ENCODE results near the gene TMEM59. TPM values are rescaled to one million over a fixed set of nuclear protein-coding genes. Genes with fewer than 3 reads are reported as not detected.

TMEM59 gene
- total RNA-seq, 4 donors from 2014 or later: 70.1 to 537 (median 210) TPM

DNA sequence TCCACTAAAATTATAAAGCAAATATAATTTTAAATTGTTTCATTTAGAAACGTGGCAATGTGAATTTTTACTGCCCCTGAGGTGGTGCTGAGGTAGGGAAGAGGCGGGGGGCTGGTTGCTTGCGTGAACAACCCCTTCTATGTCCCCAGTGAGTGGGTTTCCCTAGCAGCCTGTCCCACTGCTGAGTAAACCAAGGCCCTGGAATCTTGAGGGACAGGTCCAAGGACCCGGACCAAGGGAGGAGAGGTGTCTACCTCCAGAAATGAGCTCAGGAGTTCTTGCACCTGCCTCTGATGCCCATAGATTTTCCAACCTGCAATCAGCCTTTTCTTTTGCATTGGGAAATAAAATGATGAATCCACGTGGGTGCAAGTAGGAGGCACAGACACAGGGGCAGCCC, 34.4 kb downstream of the TMEM59 start:
- H3K27me3 ChIP-seq: no peaks in the 10 kb centered on the region
- TF ChIP-seq, protein P1, sequence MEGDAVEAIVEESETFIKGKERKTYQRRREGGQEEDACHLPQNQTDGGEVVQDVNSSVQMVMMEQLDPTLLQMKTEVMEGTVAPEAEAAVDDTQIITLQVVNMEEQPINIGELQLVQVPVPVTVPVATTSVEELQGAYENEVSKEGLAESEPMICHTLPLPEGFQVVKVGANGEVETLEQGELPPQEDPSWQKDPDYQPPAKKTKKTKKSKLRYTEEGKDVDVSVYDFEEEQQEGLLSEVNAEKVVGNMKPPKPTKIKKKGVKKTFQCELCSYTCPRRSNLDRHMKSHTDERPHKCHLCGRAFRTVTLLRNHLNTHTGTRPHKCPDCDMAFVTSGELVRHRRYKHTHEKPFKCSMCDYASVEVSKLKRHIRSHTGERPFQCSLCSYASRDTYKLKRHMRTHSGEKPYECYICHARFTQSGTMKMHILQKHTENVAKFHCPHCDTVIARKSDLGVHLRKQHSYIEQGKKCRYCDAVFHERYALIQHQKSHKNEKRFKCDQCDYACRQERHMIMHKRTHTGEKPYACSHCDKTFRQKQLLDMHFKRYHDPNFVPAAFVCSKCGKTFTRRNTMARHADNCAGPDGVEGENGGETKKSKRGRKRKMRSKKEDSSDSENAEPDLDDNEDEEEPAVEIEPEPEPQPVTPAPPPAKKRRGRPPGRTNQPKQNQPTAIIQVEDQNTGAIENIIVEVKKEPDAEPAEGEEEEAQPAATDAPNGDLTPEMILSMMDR (IDR thresholded peaks at IDR 0.05): no peak
- no peak for TF ChIP-seq POLR2A (IDR thresholded peaks at IDR 0.05)
- H3K9me3 ChIP-seq: no peaks in the 10 kb centered on the region
- H3K4me3 ChIP-seq: no peak overlapping the region
- no peak overlapping the region for H3K27ac ChIP-seq
- DNase-seq: no peak
- H3K36me3 ChIP-seq: no peaks in the 10 kb centered on the region
- peaks cover 0 to 8% (median 0%) of the 10 kb centered on the region in 4 donors for H3K4me1 ChIP-seq

DNA sequence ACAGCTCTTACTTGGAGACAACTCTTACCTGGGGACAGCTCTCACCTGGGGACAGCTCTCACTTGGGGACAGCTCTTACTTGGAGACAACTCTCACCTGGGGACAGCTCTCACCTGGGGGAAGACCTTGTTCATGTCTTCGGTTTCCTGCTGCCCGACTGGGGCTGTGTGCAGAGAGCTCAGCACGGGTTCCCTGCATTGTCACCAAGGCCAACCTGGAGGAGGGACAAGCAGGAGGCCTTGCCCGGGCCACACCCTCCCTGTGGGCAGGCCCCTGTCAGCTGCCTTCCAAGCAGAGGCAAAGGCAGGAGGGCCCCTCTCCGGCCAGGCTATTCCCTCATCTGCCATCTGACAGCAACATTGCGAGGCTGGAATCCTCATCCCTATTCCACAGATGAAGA, 35.0 kb downstream of the TMEM59 start, which contains the start of gene LDLRAD1:
Gene LDLRAD1 (minus strand): TSS at position 208 of the 400 bp plus-strand sequence. CDS start 74 bp downstream, at position 134.
- no peaks in the 10 kb centered on the region for H3K36me3 ChIP-seq
- no peaks in the 10 kb centered on the region for H3K27me3 ChIP-seq
- peak in 1 of 3 donors; percentile 62 for DNase-seq
- H3K9me3 ChIP-seq: no peaks in the 10 kb centered on the region
- H3K27ac ChIP-seq: no peak within 1 kb of the TSS
- no peak within 1 kb of the TSS for H3K4me3 ChIP-seq
- TF ChIP-seq POLR2A (IDR thresholded peaks at IDR 0.05): no peak
- TF ChIP-seq, protein P1 (IDR thresholded peaks at IDR 0.05): no peak
- H3K4me1 ChIP-seq: peaks cover 0 to 8% (median 0%) of the 10 kb centered on the region in 4 donors

DNA sequence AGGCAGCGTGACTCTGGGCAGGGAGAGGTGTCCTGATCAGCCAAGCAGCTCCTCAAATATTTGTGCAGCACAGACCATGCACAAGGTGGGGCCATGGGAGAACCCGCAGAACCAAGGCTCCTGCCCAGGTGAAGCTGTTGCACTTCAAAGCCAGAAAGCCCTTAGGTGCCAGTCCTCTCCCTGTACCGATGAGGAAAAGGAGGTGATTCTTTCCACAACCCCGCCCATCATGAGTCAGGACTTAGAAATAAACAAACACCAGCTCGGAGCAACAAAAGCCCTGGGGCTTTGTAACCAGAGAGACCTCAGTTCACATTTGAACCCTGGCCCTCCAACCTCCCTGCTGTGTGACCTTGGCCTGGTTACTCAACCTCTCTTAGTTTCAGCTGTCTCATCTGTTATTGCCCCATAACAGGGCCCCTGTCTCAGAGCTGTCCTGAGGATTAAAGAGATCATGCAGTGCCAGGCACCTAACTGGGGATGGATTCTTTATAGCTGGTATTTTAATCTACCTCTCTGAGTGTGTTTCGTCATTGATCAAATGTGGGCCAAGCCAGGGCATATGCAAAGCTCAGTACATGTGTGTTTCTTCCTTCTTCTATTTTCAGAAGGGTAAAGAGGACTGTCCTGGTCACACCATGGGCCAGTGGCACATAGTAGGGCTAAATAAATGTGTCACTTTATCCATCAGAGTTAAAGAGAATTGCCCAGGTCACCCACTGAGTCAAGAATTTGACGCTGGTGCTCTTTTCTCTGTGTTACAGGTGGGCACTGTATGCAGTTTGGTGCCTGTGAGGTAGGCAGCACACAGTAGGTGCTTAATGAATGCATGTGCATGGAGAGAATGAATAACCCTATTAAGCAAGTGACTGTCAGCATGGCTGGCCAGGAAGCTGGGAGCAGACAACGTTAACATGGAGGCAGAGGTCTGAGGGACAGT, 36.4 kb downstream of the TMEM59 start:
- Histone ChIP-seq H3K27me3 (no peaks in the 10 kb centered on the region), H3K4me1 (peaks cover 0 to 8% (median 0%) of the 10 kb centered on the region in 4 donors), H3K36me3 (no peaks in the 10 kb centered on the region), H3K9me3 (no peaks in the 10 kb centered on the region), H3K27ac (no peak overlapping the region), H3K4me3 (no peak overlapping the region)
- TF ChIP-seq, protein P1 (IDR thresholded peaks at IDR 0.05): no peak
- no peak for TF ChIP-seq POLR2A (IDR thresholded peaks at IDR 0.05)
- DNase-seq: peak in 1 of 3 donors; percentile 66

DNA sequence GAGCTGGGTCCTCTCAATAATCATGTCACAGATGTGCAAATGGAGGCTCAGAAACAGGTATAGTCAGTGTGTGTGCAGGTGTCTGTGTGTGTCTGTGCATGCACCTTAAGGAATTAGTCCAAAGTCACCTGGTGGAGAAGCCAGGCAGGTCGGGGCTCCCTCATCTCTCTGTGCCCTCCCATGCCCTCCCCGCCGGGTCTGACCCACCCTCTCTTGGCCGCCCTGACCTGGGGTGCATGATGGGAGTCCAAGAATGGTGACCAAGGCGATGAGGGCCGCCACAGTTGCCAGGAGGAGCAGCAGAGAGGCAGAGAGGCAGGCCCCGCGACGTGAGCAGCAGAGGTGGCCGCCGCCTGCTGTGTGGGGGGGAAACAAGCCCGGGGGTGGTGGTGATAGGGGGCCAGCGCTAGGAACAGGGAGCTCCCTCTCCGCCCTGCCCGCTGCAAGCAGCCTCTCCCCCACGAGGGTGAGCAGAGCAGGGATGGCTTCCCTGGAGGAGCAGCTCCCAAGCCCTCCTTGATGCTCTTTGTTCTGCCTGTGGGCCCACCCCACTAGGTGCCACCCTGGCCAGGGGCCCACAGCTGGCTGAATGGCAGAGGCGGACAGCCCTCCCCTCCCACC, 38.9 kb downstream of the TMEM59 start:
- Histone ChIP-seq H3K9me3 (no peaks in the 10 kb centered on the region), H3K27me3 (no peaks in the 10 kb centered on the region), H3K4me3 (no peak overlapping the region), H3K4me1 (peaks cover 0 to 8% (median 0%) of the 10 kb centered on the region in 4 donors), H3K36me3 (no peaks in the 10 kb centered on the region), H3K27ac (no peak overlapping the region)
- TF ChIP-seq, protein P1 (IDR thresholded peaks at IDR 0.05): no peak
- no peak for TF ChIP-seq POLR2A (IDR thresholded peaks at IDR 0.05)
- DNase-seq: no peak

DNA sequence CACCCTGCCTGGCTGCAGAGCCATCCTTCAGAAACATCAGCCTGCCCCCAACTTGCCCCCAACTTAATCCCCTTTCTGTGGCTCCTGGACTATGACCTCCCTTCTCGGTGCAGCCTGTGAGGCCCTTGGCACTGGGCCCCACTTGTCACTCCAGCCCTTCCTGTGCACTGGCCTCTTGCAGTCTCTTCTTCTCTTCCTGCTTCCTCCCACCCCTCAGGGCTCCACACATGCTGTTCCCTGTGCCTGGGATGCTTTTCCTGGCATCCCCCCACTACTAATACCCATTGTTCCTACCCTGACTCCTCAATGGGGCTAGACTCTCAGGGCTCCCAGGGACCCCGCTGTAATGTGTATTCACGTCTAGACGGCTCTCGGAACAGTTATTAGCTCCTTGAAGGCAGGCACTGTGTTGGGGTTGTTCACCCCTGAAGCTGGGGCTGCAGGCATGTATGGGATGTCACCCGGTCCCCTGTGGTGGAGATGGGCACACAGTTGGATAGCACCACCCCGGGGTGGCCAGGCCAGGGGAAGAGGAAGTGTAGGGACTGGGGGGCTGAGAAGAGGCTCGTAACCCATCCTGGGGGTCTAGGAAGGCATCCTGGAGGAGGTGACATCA, 39.5 kb downstream of the TMEM59 start:
- TF ChIP-seq, protein P1 (IDR thresholded peaks at IDR 0.05): no peak
- no peak for TF ChIP-seq POLR2A (IDR thresholded peaks at IDR 0.05)
- no peak for DNase-seq
- Histone ChIP-seq H3K27me3 (no peaks in the 10 kb centered on the region), H3K9me3 (no peaks in the 10 kb centered on the region), H3K27ac (no peak overlapping the region), H3K36me3 (no peaks in the 10 kb centered on the region), H3K4me3 (no peak overlapping the region), H3K4me1 (peaks cover 0 to 8% (median 0%) of the 10 kb centered on the region in 4 donors)

Data from Peyer's patch (tissue), 4 donors.